Effector CD4-positive, alpha-beta T cell (primary cell): ENCODE measurements around the gene RHOG.
A peak's percentile ranks its signal among the peaks of the same experiment; 100 is the strongest.

Experiments used
- DNase-seq: peaks from one replicate; pipeline ENCODE4 v3.0.0-alpha.2; 2020

Gene RHOG

DNA sequence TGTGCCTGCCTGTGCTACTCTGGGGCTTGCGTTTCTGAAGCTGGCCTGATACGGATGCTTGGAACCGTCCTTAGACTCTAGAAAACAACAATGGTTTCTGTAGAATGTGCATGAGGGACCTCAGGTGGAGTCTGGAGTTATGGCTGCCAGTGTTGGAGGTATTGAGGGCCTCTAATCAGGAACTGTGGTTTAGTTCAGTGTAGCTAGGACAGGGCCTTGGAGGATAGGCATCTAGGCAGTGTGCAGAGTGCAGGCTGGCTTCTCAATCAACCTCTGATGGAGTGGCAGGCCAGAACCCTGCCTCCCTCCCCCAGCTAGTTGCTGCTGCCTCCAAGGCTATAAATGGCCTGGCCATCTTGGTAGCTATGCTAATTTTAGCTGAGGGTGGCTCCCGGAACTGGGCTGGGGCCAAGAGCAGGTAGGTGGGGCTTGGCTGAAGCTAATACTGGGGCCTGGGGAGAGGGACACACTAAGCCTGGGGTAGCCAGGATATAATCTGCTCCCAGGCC is 18.7 kb upstream of the RHOG start:
- no peak for DNase-seq

DNA sequence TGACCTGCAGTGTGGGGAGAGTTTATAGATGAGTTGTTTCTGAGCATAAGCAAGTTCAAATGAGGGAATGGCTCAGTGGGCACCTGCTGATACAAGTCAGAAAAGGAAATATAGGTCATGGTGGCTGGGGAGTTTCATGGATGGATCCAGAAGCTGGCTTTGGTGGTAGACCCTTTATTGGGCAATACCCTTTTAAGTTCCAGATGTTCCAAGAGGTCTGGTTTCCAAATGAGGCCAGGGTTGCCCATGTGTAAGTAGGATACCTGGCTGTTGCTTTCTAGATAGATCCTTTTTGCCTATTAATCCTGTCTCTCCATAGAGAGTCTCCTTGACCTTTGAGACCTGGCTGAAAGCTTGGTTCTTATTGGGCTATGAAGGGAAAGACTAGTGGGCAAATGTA is 16.9 kb upstream of the RHOG start:
- DNase-seq: no peak

DNA sequence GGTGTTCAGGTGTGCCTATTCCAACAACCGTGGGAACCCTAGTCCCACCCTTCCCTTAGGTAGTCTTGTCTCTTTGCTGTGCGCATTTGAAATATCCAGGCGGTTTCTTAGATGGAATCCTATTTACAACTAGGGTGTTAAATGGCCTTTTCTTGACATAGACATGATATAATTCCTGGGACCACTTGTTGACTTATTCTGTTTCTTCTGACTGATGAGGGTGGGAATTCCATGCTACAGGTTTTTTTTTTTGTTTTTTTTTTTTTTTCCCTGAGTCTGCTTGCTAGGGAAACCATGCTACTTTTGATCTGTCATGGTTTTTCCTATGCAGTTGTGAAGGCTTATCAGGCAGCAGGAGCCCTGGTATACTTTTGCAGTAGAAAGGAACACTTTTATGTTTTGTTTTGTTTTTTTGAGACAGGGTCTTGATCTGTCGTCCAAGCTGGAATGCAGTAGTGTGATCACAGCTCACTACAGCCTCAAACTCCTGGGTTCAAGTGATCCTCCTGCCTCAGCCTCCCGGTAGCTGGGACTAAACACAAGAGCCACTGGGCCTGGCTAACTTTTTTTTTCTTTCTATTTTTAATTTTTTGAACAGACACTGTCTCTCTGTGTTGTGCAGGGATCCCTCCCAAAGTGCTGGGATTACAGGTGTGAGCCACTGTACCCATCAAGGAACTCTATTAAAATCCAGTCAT is 16.2 kb upstream of the RHOG start:
- no peak for DNase-seq

DNA sequence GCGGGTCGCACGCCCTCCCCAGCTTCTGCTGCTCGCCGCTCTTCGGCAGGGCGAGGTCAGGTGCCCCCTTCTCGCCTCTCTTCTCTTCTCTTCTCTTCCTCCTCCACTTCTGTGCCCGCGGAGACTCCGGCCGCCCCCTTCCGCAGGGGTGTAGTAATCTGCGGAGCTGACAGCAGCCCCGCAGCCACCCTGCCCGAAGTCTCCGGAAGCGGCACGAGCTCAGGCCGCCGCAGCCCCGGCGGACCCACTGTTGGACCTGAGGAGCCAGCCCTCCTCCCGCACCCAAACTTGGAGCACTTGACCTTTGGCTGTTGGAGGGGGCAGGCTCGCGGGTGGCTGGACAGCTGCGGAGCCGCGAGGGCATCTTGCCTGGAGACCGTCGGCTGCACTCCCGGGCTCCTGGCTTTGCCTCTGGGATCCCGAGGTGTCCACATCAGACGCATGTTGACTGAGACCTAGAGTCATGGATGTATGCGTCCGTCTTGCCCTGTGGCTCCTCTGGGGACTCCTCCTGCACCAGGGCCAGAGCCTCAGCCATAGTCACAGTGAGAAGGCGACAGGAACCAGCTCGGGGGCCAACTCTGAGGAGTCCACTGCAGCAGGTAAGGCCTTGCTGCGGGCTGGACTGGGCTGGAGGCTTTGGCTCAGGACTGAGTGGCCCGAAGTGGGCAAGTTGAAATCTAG is 15.2 kb upstream of the RHOG start:
- peak; percentile 31 for DNase-seq

DNA sequence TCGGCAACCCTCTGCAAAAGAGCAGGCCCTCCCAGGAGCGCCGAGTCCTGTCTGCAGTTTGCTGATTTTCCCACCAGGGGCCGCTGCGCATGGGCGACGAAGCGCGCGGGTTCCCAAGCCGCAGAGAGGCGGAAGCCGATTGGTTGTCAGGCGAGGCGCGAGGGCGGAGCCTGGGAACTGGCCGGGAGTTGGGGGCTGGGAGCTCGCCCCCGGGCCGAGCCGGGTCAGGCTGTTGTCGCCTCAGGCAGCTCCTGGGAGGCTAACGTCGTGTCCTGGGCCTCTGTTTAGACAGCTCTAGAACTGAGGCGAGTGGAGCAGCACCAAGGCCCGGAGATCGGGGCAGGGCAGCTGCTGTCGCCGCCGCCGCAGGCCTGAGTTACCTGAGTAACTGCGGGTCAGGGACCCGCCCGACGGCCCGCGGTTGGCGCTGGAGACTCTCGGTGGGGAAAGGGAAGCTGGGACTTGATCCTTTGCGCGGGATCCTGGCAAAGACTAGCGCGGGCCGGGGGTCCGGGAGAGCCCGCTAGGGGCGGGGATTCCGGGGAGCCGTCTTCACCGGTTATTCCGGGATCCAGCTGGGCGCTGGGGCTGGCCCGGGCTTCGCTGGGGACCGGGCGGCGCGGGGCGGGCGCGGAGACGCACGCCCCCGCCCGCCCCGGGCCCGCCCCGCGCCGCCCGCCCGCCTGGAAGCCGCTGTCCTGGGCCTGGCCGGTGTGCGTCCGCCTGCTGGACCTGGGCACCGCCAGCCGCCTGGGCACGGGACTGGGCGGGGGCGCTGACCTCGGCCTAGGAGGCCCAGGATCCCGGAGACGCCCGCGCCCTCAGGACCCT is 14.4 kb upstream of the RHOG start, which contains the start of gene STIM1:
TSS of gene STIM1 (plus strand) at position 688 of the 831 bp plus-strand sequence. CDS start 607 bp downstream, outside the sequence.
- peak; percentile 96 for DNase-seq

DNA sequence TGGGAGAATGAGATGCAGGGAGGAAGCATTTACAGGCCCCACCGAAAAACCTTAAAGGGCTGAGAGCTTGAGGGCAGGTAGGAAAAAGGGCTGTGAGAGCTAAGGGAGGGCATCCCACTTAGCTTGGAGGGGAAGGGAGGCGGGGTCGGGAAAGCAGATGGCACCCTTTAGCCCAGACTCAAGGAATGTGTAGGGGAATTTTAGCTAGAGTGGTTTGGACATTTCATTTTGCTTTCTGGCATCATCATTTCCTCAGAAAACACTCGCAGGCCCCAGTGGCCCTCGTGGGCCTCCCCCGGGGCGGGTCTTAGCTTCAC is 13.9 kb upstream of the RHOG start:
- no peak for DNase-seq

DNA sequence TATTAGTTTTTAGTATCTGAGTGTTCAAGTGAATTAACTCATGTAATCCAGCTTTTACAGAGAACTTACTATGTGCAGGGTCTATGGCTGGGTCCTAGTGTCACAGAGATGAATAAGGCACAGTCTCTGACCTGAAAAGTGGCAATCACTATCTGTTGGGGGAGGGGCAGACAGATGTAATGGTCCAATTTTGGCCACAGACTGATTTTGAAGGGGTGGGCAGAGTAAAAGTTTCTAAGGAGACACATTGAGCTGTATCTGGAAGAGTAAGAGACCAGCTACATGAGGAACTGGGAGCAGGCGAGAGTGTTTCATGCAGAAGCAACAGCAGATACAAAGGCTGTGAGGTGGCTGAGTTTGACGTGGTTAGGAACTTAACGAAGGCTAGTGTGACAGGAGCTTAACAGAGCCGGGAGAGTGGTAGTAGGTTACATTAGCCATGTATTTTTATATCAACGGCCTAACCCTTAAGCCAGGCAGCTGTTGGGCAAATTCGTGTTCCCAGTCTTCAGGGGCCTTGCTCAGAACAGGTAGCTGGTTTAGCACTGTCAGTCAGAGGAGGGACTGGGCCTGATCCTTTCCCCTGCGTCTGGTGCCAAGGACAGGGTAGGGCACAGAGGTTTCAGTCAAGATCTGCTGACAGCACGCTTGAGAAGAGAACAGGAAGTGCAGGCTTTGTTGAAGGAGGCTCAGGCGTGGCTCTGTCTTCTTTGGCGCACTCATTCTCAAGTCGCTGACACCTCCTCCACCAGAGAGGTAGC is 13.3 kb upstream of the RHOG start:
- peak; percentile 65 for DNase-seq

DNA sequence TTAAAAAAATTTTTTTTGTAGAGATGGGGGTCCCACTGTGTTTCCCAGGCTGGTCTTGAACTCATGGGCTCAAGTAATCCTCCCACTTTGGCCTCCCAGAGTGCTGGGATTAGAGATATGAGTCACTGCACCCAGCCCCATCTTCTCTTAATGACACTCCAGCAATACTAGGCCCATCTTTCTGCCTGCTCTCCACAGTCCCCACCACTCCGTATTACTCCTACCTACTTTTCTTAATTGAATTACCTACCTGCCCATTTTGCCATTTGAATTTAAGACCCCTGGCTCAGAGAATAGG is 12.7 kb upstream of the RHOG start:
- no peak for DNase-seq

DNA sequence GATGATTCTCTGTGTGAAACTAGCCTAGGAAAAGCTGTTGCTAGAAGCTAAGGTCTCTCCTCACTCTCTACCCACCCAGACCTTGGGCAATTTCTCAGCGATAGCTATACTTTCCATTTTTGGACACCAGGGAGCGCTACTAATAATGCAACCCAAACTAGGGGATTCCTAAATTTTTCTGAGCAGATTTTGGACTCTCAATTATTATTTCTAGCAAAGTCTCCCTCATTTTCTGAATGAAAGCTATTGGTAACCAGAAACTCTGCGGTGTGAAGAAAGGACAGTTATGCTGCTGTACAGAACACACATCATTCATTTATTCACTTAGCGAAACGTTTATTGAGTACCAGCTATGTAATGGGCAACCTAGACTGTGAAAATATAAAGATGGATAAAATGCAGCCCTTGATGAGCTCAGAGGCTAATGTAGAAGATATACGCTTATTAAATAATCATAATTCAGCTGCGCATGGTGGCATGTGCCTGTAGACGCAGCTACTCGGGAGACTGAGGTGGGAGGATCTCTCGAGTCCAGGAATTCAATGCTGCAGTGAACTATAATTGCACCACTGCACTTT is 8.6 kb upstream of the RHOG start:
- DNase-seq: peak; percentile 47

DNA sequence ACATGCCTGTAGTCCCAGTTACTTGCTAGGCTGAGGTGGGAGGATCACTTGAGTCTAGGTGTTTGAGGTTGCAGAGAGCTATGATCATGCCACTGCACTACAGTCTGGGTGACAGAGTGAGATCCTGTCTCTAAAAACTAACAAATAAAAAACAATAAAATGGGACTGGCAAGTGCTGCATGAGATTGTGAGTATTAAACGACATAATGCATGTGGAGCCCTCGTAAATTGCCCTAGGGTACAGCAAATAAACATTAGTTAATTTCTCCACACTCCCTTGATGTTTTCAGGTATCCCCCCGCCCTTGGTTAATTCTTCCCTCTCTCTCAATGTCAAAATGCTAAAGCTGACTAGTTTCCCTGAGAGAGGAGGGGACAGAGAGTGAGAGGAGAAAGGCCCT is 4.9 kb upstream of the RHOG start:
- DNase-seq: no peak

DNA sequence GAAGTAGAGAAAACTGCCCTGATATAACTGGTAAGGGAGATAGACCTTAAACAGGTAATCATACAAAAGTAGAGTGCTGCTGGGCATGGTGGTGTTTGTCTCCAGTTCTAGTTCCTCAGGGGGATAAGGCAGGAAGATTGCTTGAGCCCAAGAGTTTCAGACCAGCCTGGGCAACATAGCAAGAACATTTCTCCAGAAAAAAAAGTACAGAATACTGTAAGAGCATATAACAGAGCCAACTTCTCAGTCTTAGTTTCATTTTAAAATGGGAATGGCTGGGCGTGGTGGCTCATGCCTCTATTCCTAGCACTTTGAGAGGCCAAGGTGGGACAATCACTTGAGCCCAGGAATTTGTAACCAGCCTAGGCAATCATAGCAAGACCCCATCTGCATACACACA is 4.5 kb upstream of the RHOG start:
- DNase-seq: no peak

DNA sequence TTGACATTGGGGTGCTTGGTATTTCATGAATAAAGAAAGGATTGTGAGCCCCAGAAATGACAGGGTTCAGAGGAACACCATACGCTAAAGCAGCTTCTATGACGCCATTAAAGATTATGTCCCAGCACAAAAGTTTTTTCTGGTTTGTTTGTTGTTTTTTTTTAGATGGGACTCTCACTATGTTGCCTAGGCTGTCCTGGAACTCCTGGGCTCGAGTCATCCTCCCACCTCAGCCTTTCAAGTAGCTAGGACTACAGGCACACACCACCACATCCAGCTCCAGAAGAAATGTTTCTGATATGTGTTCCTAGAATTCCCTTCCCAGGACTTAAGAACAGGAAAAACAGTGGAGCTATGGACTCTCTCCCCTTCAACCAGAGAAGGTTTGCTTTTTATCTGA is 2.6 kb upstream of the RHOG start:
- no peak for DNase-seq

DNA sequence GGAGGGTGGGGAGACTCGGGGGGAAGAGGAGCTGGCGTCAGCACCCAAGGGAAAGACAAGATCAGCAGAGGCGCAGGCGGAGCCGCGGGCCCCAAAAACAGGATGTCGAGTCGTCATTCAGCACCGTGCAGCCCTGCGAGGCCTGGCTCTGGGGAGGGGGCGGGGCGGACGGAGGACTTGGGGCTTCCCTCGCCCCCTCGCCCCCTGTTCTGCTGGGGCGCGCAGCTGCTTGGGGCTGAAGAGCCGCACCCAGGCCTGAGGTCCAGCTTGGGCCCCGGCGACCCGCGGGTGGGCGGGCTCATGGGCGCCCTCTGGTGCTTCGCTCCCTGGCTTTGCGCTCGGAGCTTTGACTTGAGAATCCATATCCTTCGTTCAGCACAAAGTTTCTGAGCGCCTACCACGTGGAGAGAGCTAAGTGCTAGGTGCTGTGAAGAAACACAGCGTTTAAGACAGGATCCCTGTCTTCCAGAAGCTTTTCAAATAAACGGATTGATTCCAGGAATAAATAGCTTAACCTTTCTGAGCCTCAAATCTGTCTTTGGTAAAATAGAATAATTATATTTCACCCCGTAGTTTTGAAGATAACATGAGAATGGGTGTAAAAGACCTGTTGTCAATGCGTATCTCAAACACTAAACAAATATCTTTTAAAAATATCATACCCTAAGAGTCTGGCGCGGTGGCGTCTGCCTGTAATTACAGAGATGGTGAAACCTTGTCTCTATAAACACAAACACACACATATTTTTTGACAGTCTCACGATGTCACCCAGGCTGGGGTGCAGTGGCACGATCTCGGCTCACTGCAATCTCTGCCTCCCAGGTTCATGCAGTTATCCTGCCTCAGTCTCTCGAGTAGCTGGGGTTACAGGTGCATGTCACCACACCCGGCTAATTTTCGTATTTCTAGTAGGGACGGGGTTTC is 929 bp upstream of the RHOG start:
- DNase-seq: peak; percentile 93

DNA sequence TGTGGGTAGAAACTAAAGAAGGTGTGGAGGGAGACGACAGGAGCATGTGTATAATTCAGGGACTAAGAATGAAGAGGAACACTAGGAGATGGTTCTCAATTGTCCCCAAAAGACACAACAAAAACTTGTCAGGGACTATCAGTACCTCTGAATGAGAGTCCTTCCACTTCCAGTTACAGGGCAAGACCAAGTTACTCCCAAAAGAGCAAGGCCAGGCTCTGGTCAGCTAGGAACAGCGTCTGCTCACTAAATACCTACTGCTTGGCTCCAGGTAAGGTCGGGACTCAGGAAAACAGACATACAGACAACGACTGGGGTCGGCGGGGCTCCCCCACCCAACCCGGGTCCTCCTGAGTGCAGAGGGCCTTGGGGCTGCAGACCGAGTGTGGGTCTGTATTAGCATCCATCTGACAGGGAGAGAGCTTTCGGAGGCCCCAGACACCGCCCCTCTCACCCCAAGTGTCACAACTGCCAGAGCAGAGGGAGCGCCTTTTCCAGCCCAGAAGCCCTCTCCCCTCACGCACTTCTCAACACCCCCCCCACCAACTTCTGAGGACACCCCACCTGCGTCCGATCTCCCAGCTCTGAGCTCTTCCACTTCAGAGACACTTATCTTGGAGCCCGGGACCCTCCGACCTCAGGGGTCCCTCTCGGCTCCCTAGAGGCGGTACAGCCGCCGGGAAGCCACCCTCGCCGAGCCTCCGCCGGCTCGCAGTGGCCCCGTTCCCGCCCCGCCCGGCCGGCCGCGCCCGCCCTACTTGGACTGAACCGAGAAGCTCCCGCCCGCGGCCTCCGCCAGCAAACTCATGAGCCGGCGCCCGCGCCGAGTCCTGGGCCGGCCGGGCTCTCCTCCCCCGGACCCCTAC is 522 bp downstream of the RHOG start:
- DNase-seq: peak; percentile 23

DNA sequence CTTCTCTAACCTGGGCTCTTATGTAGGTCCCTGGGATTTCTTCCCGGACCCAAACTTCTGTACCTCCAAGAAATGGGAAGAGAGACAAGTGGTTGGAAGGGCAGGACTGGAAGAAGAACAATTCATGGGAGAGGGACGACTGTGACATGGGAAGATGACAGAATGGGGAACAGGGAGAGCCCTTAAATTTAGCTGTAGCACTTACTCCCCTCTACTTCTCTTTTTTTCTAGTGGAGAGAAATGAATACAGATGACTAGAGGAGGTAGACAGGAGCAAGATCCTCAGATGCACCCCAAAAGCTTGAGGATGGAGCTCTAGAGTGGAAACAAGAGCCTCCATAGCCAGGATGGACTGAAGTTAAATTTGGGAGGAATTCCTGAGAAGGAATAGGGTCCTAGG is 2.3 kb downstream of the RHOG start:
- no peak for DNase-seq

DNA sequence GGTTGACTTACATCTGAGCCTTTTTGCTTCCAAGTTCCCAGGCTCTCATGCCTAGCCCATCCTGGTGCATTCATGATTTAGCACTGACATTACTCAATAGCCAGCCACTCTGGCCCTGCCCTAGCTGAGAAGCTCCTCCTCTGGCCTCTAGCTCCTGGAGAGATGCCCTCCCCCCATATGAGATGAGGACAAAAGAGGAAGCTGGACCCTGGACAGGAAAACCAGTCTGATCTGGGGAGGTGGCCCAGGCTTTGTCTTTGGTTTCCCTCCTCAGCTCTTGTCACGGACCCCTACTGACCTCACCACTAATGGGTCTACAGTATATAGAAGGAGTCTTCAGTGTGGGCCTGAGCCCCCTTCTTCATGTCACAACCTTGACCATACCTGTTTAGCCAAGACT is 3.0 kb downstream of the RHOG start:
- DNase-seq: no peak

DNA sequence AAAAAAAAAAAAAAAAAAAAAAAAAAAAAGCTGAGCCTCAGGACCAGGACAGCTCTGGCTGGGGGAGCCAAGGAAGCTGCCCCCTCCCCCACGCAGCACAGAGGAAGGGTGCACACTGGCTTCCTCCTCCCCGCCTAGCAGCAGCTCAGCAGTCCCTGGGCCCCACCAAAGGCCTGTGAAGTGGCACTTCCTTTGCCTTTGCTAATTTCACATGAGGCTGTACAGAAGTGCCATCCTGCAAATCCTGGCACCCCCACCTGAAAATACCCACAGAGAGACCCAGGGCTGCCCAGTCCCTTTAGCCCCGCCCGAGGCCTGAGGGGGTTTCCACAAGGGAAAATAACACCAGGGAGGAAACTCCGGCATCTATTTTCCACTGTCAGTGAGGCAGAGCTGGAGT is 3.9 kb downstream of the RHOG start:
- DNase-seq: peak; percentile 44

DNA sequence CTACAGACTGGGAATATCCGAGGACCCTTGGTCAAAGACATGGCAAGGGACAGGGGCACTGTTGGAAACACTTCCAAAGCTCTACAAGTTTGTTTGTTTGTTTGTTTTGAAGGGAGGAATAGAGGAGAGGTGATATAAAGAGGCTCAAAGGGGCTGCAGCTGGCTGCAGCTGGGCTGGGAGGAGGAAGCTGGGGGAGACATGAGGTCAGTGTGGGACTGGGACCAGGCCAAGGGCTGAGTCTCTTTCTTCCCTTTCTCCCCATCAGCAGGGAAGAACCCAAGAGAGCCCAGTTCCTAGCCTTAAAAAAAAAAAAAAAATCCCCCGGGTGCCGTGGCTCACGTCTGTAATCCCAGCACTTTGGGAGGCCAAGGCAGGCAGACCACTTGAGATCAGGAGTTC is 5.0 kb downstream of the RHOG start:
- no peak for DNase-seq

DNA sequence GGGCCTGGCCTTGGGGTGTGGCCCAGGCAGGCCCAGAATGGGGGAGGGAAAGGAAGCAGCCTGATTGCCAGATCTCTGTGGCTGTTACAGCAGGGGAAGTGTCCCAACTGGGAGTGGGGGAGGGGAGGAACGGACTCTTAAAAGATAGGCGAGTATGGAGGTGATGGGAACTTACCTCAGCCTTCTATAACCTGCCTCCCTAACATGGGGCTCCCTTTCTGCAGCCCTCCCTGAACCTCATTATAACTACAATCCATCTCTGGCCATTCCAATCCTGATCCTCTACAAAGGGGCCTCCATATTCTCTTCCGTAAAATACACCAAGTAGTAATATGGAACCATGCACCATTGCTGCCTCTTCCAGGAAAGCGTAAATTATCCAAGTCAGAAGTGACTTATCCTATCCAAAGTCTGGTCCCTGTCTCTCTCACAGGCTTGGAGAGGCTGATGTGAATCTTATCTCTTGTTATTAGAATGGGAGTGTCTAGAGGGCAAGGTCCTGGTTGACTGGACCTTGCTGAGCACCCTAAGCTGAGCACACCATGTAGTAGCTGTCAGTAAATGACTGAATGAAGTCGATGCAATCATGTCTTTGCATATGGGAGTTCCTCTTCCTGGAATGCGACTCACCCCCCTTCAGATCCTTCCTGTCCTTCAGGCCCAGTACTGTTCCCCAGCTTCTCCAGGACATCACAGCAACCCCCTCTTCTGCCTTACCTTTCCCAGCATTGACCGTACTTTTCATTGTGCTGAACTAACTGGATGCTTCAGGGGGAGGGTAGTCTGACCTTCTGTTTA is 5.9 kb downstream of the RHOG start:
- no peak for DNase-seq

DNA sequence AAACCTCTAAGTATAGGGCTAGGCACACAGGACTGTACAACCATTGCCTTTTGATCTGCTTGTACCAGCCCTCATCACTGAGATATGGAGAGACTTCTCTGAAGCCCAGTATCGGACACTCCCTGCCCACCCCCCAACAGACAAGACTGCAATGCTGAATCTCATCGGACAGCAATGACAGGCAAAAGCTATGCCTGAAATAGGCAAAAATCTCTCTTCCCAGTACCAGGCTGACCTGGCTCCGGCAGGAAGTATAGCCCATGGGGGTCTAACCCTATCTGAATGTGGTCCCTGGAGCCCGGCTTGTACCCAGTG is 6.5 kb downstream of the RHOG start:
- no peak for DNase-seq
